Gastrocnemius medialis (tissue), 4 donors: ENCODE results near the gene TRAM1L1.

Experiments
- POLR2A ChIP-seq, 2 donors: fragments of 450-650 bp; IDR thresholded peaks; one replicate each; pipeline ENCODE4 v1.6.1; 2017; ENCODE audit warnings: antibody characterized with exemption in 2 of 2, mild to moderate bottlenecking in 2 of 2, moderate library complexity in 2 of 2
- TF ChIP-seq, protein P1 (sequence below), 5 experiments: fragments of 450-650 bp in 3 of 5; fragments of 200-600 bp in 2 of 5; sonication (generic) in 2 of 5; IDR thresholded peaks in 4 of 5; conservative IDR thresholded peaks in 1 of 5; 1 replicate in 4 of 5; 2 replicates in 1 of 5; pipeline ENCODE4 v1.5.1; 2016 to 2019; ENCODE audit warnings: antibody characterized with exemption in 5 of 5, mild to moderate bottlenecking in 3 of 5, moderate library complexity in 3 of 5

DNA sequence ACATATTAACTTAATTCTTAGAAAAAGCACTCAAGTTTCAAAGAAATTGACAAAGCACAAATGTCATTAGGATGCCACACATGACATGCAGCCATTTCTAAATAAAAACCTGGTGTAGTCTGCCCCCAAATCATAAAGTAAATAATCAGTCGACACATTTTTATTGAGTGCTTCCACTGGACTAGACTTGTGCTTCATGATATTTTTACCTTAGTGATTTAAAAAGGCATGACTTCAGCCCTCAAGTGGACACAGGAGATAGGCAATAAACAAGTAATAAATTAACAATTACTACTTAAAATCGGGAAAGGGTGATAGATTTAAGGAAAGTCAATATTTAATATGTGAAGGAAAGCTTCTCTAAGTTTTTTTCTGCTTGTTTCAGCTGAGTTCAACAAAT, 7.6 kb downstream of the TRAM1L1 start:
- TF ChIP-seq, protein P1, sequence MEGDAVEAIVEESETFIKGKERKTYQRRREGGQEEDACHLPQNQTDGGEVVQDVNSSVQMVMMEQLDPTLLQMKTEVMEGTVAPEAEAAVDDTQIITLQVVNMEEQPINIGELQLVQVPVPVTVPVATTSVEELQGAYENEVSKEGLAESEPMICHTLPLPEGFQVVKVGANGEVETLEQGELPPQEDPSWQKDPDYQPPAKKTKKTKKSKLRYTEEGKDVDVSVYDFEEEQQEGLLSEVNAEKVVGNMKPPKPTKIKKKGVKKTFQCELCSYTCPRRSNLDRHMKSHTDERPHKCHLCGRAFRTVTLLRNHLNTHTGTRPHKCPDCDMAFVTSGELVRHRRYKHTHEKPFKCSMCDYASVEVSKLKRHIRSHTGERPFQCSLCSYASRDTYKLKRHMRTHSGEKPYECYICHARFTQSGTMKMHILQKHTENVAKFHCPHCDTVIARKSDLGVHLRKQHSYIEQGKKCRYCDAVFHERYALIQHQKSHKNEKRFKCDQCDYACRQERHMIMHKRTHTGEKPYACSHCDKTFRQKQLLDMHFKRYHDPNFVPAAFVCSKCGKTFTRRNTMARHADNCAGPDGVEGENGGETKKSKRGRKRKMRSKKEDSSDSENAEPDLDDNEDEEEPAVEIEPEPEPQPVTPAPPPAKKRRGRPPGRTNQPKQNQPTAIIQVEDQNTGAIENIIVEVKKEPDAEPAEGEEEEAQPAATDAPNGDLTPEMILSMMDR (IDR thresholded peaks at IDR 0.05 in 4 of 5, conservative IDR thresholded peaks at IDR 0.05 in 1 of 5), result no peak
- TF ChIP-seq POLR2A (IDR thresholded peaks at IDR 0.05), result no peak
